ENCODE data around the gene CRYBA2. TPM values are rescaled to one million over a fixed set of nuclear protein-coding genes. Genes with fewer than 3 reads are reported as not detected.

CRYBA2 gene
- total and polyA plus RNA-seq, 2 experiments from 2014 or later, result not detected

GRCh38 chr2:218979846-218980734 lies 13.1 kb downstream of the CRYBA2 start:
- no peaks in the 10 kb centered on the region for H3K9me3 ChIP-seq (ENCODE audit: low read depth)
- no peak overlapping the region for H3K4me3 ChIP-seq
- H3K27me3 ChIP-seq, result peaks cover 100% of the 10 kb centered on the region
- peaks cover 4% of the 10 kb centered on the region for H3K4me1 ChIP-seq (ENCODE audit: low read depth)
- H3K36me3 ChIP-seq, result no peaks in the 10 kb centered on the region
- H3K27ac ChIP-seq, result no peak overlapping the region
- DNase-seq (ENCODE audit: low read depth in 1 of 2, low spot score in 1 of 2), result peak; percentile 87 to 89
- peak; percentile 97 for TF ChIP-seq CTCF (IDR thresholded peaks at IDR 0.05; ENCODE audit: low read depth, low read length)

DNA sequence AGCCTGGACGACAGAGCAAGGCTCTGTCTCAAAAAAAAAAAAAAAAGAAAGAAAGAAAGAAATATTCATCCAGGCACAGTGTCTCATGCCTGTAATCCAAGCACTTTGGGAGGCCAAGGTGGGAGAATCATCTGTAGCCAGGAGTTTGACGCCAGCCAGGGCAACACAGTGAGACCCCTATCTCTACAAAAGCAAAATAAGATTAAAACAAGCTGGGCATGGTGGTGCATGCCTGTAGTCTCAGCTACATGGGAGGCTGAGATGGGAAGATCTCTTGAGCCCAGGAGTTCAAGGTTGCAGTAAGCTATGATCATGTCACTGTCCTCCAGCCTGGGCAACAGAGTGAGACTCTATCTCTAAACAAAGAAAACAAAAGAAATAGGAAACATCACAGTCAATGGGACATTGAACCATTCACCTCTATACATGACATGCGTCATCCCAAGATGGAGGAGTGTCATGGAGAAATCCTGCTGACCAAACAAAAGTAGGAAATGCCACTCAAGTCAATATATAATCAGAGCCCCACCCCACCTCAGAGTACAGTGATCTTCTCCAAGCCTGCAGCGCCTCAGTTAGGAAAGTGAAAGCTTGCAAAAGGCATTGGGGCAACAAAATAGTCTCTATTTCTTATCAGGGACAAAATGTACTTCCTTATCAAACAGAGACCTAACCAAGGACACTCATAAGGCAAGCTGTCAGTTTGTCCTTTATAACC lies 18.0 kb downstream of the CRYBA2 start:
- Histone ChIP-seq H3K36me3 (no peaks in the 10 kb centered on the region), H3K27ac (no peak overlapping the region), H3K9me3 (ENCODE audit: low read depth) (no peaks in the 10 kb centered on the region), H3K4me3 (no peak overlapping the region), H3K4me1 (ENCODE audit: low read depth) (no peaks in the 10 kb centered on the region), H3K27me3 (peaks cover 92% of the 10 kb centered on the region)
- DNase-seq (ENCODE audit: low read depth in 1 of 2, low spot score in 1 of 2), result no peak
- TF ChIP-seq CTCF (IDR thresholded peaks at IDR 0.05; ENCODE audit: low read depth, low read length), result no peak

DNA sequence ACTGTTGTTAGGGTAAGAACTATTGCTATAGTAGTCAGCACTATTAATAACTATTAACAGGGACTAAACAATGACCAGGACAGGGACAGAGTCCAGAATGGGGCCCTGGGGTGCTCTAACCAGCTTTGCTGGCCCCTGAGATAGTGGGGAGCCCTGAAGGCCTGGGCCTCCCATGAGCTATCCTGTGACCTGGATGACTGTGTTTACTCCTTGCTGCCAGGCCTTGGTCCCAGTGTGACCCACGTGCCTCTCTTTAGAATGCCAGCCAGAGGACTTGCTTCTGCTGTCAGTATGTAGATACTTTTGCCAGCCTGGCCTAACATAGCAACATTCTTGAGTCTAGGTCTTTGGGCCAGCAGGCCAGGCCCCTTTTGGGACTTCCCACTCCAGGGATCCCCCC lies 22.3 kb downstream of the CRYBA2 start:
- Histone ChIP-seq H3K4me1 (ENCODE audit: low read depth) (no peaks in the 10 kb centered on the region), H3K27ac (no peak overlapping the region), H3K27me3 (peaks cover 82% of the 10 kb centered on the region), H3K9me3 (ENCODE audit: low read depth) (no peaks in the 10 kb centered on the region), H3K36me3 (no peaks in the 10 kb centered on the region), H3K4me3 (no peak overlapping the region)
- no peak for DNase-seq (ENCODE audit: low read depth in 1 of 2, low spot score in 1 of 2)
- no peak for TF ChIP-seq CTCF (IDR thresholded peaks at IDR 0.05; ENCODE audit: low read depth, low read length)

DNA sequence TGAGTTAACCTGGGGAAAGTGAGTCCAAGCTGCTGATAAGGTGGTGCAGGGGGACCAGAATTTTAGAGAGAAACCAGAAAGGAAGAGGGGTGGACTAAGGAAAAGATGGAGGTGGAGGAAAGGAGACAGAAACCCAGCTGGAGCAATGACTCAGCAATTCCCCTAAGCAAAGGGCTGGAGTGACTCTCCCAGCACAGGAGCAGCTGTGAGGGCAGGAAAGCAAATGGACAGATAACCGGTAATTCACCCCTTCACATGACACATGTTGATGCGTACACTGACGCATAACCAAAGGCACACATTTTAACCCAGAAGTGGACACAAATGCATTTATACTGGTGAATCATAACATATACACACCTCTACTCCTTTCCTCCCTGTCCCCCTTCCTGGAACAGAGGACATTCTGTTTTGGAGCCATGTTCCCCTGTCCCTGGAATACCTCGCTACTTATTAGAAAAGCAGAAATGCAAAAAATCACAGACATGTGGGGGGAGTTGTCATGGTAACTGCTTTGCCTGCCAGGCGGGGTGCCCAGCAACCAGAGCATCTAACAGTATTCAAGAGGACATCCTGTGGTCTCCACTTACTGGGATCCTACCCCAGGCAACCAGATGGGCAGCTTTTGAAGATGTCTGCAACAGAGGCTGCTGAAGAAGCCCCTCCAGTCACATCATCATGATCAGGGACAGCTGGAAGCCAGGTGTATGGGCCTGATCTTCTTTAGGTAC lies 29.0 kb downstream of the CRYBA2 start:
- peaks cover 8% of the 10 kb centered on the region for H3K4me1 ChIP-seq (ENCODE audit: low read depth)
- H3K9me3 ChIP-seq (ENCODE audit: low read depth), result no peaks in the 10 kb centered on the region
- H3K36me3 ChIP-seq, result no peaks in the 10 kb centered on the region
- no peak overlapping the region for H3K4me3 ChIP-seq
- DNase-seq (ENCODE audit: low read depth in 1 of 2, low spot score in 1 of 2), result peak in 1 of 2 donors; percentile 96
- H3K27me3 ChIP-seq, result peaks cover 58% of the 10 kb centered on the region
- H3K27ac ChIP-seq, result no peak overlapping the region
- no peak for TF ChIP-seq CTCF (IDR thresholded peaks at IDR 0.05; ENCODE audit: low read depth, low read length)

DNA sequence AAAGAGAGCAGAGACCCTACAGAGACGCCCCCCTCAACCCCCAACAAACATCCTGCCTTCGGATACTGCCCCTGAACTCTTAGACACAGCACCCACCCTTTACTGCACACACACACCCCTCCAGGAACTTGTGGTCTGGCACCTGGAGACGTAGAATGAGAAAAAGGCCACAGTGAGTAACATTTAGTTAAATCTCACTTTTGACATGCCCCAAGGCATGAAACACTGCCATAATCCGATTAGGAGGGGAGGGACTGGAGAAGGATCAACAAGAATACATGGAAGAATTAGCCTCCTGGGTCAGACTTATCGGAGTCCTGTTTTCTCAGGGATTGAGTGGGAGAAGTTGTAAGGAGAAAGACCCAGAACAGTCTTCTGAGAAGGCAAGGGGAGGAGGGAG lies 29.6 kb downstream of the CRYBA2 start:
- H3K4me1 ChIP-seq (ENCODE audit: low read depth), result peaks cover 8% of the 10 kb centered on the region
- peak in 1 of 2 donors; percentile 41 for DNase-seq (ENCODE audit: low read depth in 1 of 2, low spot score in 1 of 2)
- peaks cover 57% of the 10 kb centered on the region for H3K27me3 ChIP-seq
- H3K9me3 ChIP-seq (ENCODE audit: low read depth), result no peaks in the 10 kb centered on the region
- TF ChIP-seq CTCF (IDR thresholded peaks at IDR 0.05; ENCODE audit: low read depth, low read length), result no peak
- no peaks in the 10 kb centered on the region for H3K36me3 ChIP-seq
- no peak overlapping the region for H3K27ac ChIP-seq
- no peak overlapping the region for H3K4me3 ChIP-seq

Measured in cardiac muscle cell (in vitro differentiated cells and primary cell).